GM12878 (cell line): ENCODE data around the gene CFAP74. TPM values are rescaled to one million over a fixed set of nuclear protein-coding genes. Genes with fewer than 3 reads are reported as not detected.

Experiments used
- ATAC-seq: fragments of 200-7000 bp; cut with Tn5 transposase; 3 replicates; pipeline ENCODE4 v1.9.1; 2020; ENCODE audit warnings: mild to moderate bottlenecking, moderate library complexity
- BruUV-seq: library from RNA; stranded (reverse); fragments of 400-500 nt; replicated peaks from 2 replicates; lab custom pipeline; 2021; lab: Mats Ljungman, UMichigan
- CTCF ChIA-PET: fragments of 300-600 bp; sonication (Branson Sonifier 250); formaldehyde crosslinking; extraction: SDS; loops from one replicate; lab custom pipeline; 2021; ENCODE audit warnings: inconsistent platforms; lab: Yijun Ruan, JAX
- POLR2A ChIA-PET: fragments of 350-600 bp; formaldehyde crosslinking; extraction: SDS; loops from one replicate; lab custom pipeline; 2021; ENCODE audit warnings: inconsistent platforms; lab: Charles Lee
- RAD21 ChIA-PET: fragments of 300-600 bp; sonication (Branson Sonifier 250); formaldehyde crosslinking; loops from one replicate; lab custom pipeline; 2023; ENCODE audit warnings: antibody characterized with exemption; ENCODE audit not compliant: unreplicated experiment; lab: Charles Lee
- SMC1A ChIA-PET: fragments of 300-600 bp; sonication (Branson Sonifier 250); formaldehyde crosslinking; loops from one replicate; lab custom pipeline; 2023; ENCODE audit not compliant: unreplicated experiment, uncharacterized antibody; lab: Charles Lee
- DNase-seq: peaks from one replicate; pipeline ENCODE4 v3.0.0-alpha.2; 2011; ENCODE audit warnings: low read depth, low spot score
- FAIRE-seq: peaks from 3 replicates; lab custom pipeline; 2011; peaks lifted over from hg19 to GRCh38; lab: Jason Lieb, UNC
- H2AFZ ChIP-seq: 2 replicates; pipeline ENCODE4 v1.6.0; 2011; ENCODE audit warnings: low read depth, low read length, control low read depth; ENCODE audit not compliant: control insufficient read depth
- H3K27ac ChIP-seq: 2 replicates; pipeline ENCODE4 v1.5.1; 2011; ENCODE audit warnings: control low read depth; ENCODE audit not compliant: control insufficient read depth, insufficient read depth
- H3K27me3 ChIP-seq, 2 experiments: replicated peaks in 1 of 2; 2 replicates each; pipeline versions ENCODE4 v1.6.0 to v1.6.1; 2011; ENCODE audit warnings: low read length in 1 of 2; ENCODE audit not compliant: control insufficient read depth in 2 of 2, insufficient read depth in 2 of 2
- H3K36me3 ChIP-seq, 2 experiments: 2 replicates each; pipeline ENCODE4 v1.5.1; 2011; ENCODE audit warnings: low read length in 1 of 2; ENCODE audit not compliant: control insufficient read depth in 2 of 2, insufficient read depth in 2 of 2
- H3K4me1 ChIP-seq: 2 replicates; pipeline ENCODE4 v1.6.1; 2011; ENCODE audit warnings: mild to moderate bottlenecking, low read length, moderate library complexity, mixed read lengths; ENCODE audit not compliant: control insufficient read depth, insufficient read depth
- H3K4me2 ChIP-seq: 2 replicates; pipeline ENCODE4 v1.6.0; 2011; ENCODE audit warnings: control low read depth; ENCODE audit not compliant: control insufficient read depth, insufficient read depth
- H3K4me3 ChIP-seq: fragments of 200-600 bp; sonication (generic); 2 replicates; pipeline ENCODE4 v1.5.1; 2016
- H3K79me2 ChIP-seq: 2 replicates; pipeline ENCODE4 v1.6.0; 2011; ENCODE audit warnings: low read length; ENCODE audit not compliant: control insufficient read depth, insufficient read depth
- H3K9ac ChIP-seq: 2 replicates; pipeline ENCODE4 v1.8.0; 2011; ENCODE audit warnings: low read length, control low read depth, mixed read lengths; ENCODE audit not compliant: control insufficient read depth, insufficient read depth
- H3K9me3 ChIP-seq: replicated peaks from 3 replicates; pipeline ENCODE4 v1.5.1; 2011; ENCODE audit warnings: mild to moderate bottlenecking, low read length; ENCODE audit not compliant: control insufficient read depth, insufficient read depth
- H4K20me1 ChIP-seq: 2 replicates; pipeline ENCODE4 v1.6.0; 2011; ENCODE audit not compliant: control insufficient read depth, insufficient read depth
- E2F4 ChIP-seq: IDR thresholded peaks from 2 replicates; pipeline ENCODE4 v1.6.1; 2012; ENCODE audit warnings: low read depth, low read length, improper control_type of control experiment
- NKRF ChIP-seq: fragments of 450-650 bp; conservative IDR thresholded peaks from 2 replicates; pipeline ENCODE4 v1.6.1; 2017; ENCODE audit warnings: mild to moderate bottlenecking, moderate library complexity
- SKIL ChIP-seq: fragments of 450-650 bp; IDR thresholded peaks from 2 replicates; pipeline ENCODE4 v1.6.1; 2017; ENCODE audit warnings: mild to moderate bottlenecking, low read depth, inconsistent platforms; ENCODE audit not compliant: poor library complexity, severe bottlenecking
- TAF1 ChIP-seq: IDR thresholded peaks from 2 replicates; pipeline ENCODE4 v1.6.1; 2011; ENCODE audit warnings: mild to moderate bottlenecking, low read depth, low read length, borderline replicate concordance
- ZNF207 ChIP-seq: fragments of 450-650 bp; IDR thresholded peaks from 2 replicates; pipeline ENCODE4 v1.6.1; 2014; ENCODE audit warnings: antibody characterized with exemption, mild to moderate bottlenecking, borderline replicate concordance
- WGBS: methylation state at CpG from one replicate; pipeline ENCODE4 v1.1.6; 2016; ENCODE audit warnings: low lambda C conversion rate; ENCODE audit not compliant: insufficient replicate concordance, insufficient coverage; ENCODE audit errors: missing lambda C conversion rate; 5-methylcytosine and 5-hydroxymethylcytosine counted together
- in situ Hi-C: fragments of 300-500 bp; cut with MboI; formaldehyde crosslinking; loops from 9 replicates; pipeline ENCODE4 v1.14.3; 2018; ENCODE audit warnings: mixed read lengths
- intact Hi-C: fragments of 100-400 bp; cut with micrococcal nuclease; formaldehyde crosslinking; loops from one replicate; pipeline ENCODE4 v1.14.2; 2022; ENCODE audit not compliant: unreplicated experiment
- polyA plus RNA-seq, 11 experiments: library from polyadenylated mRNA; depleted of rRNA in 4 of 11; unstranded in 6 of 11; stranded (reverse) in 5 of 11; fragments of >200 nt; fragmentation: Nextera tagmentation in 4 of 11; fragmentation: Illumina TruSeq in 1 of 11; extraction: Ambion mirVana in 4 of 11; extraction: Trizol in 1 of 11; gene quantifications; 1 replicate in 1 of 11; 2 replicates in 10 of 11; pipeline versions ENCODE4 v1.2.1 to v1.2.3, GENCODE V29; 2011 to 2016; ENCODE audit warnings: inconsistent platforms in 2 of 11, missing spikeins in 2 of 11, low read depth in 1 of 11
- total RNA-seq, 4 experiments: library from RNA; depleted of rRNA in 3 of 4; stranded (reverse); fragments of >200 nt in 3 of 4; fragmentation: Illumina TruSeq in 1 of 4; extraction: Trizol in 1 of 4; gene quantifications; 2 replicates each; pipeline versions ENCODE4 v1.2.1 to v1.2.3, GENCODE V29; 2013 to 2021

The CFAP74 gene
- total and polyA plus RNA-seq, 10 of the 15 experiments (the other 5 are each of a cell fraction or from before 2014, with no cell fraction given) = 0.01 TPM; not detected in 9

GRCh38 chr1:2042830-2043773 lies 39.5 kb upstream of the CFAP74 start:
- no peak for TF ChIP-seq TAF1
- no peak for TF ChIP-seq NKRF
- no peak for TF ChIP-seq ZNF207
- no peak for TF ChIP-seq SKIL
- TF ChIP-seq E2F4 = no peak
- peaks cover 0 to 4% of the 10 kb centered on the region in 2 experiments; a peak in 3 of 4 replicates for H3K27me3 ChIP-seq
- no peak overlapping the region for H3K4me3 ChIP-seq
- intact Hi-C loops = no loop called here
- ATAC-seq (no peak), DNase-seq (no peak), FAIRE-seq (no peak)
- H4K20me1 ChIP-seq = no peaks in the 10 kb centered on the region
- H3K9me3 ChIP-seq = no peaks in the 10 kb centered on the region; the same call in 2 of the 3 replicates
- H3K4me1 ChIP-seq = no peaks in the 10 kb centered on the region
- RAD21 ChIA-PET = no interaction called here
- no TSS peak for BruUV-seq
- 61% methylated on average over 40 of the region's 41 CpGs for whole genome bisulfite sequencing
- H3K4me2 ChIP-seq = no peak overlapping the region
- H2AFZ ChIP-seq = no peak overlapping the region
- in situ Hi-C loops = no loop called here
- POLR2A ChIA-PET = no interaction called here
- no peaks in the 10 kb centered on the region for H3K36me3 ChIP-seq
- no peak overlapping the region for H3K9ac ChIP-seq
- CTCF ChIA-PET = interaction anchor here (0.6 to 2.2 kb wide), 2 partner anchors 82 to 1298 kb away, joined by 3 to 17 read pairs; no protein-coding TSS in a partner anchor
- SMC1A ChIA-PET = no interaction called here
- no peak overlapping the region for H3K27ac ChIP-seq
- no peaks in the 10 kb centered on the region for H3K79me2 ChIP-seq
